GM18873 (cell line): Measurements from ENCODE around the gene BHMT2.

Experiments
- ATAC-seq: cut with Tn5 transposase; IDR thresholded peaks from one replicate; pipeline ENCODE4 v1.9.1; 2021; ENCODE audit warnings: mild to moderate bottlenecking, moderate library complexity, moderate number of reproducible peaks; ENCODE audit not compliant: unreplicated experiment, low FRiP score

BHMT2 gene

GRCh38 chr5:79069488-79070349 lies at the start of gene BHMT2, which contains the start of gene DMGDH:
Gene BHMT2 (plus strand): TSS chr5:79069767. CDS start chr5:79069783, 16 bp downstream.
Gene DMGDH (minus strand): TSS chr5:79069674. CDS start chr5:79069620, 54 bp downstream.
- ATAC-seq, result no peak

- no peak for ATAC-seq
These were observed 48.6 kb upstream of the BHMT2 start for GRCh38 chr5:79020861-79021561.

GRCh38 chr5:79021753-79022152 lies 47.8 kb upstream of the BHMT2 start:
- ATAC-seq, result no peak

GRCh38 chr5:79022771-79023170 lies 46.8 kb upstream of the BHMT2 start:
- no peak for ATAC-seq

- no peak for ATAC-seq
These were observed 46.2 kb upstream of the BHMT2 start for GRCh38 chr5:79023348-79023747.

GRCh38 chr5:79023947-79024346 lies 45.6 kb upstream of the BHMT2 start:
- no peak for ATAC-seq

- ATAC-seq, result no peak
These were observed 44.5 kb upstream of the BHMT2 start for GRCh38 chr5:79025054-79025472.

GRCh38 chr5:79030663-79031484 lies 38.7 kb upstream of the BHMT2 start:
- no peak for ATAC-seq

- no peak for ATAC-seq
These were observed 38.1 kb upstream of the BHMT2 start for GRCh38 chr5:79031485-79031867.

- no peak for ATAC-seq
These were observed 37.4 kb upstream of the BHMT2 start for GRCh38 chr5:79032031-79032695.

- ATAC-seq, result no peak
These were observed 36.8 kb upstream of the BHMT2 start for GRCh38 chr5:79032782-79033181.

GRCh38 chr5:79035237-79035636 lies 34.3 kb upstream of the BHMT2 start:
- no peak for ATAC-seq

- ATAC-seq, result no peak
These were observed 32.8 kb upstream of the BHMT2 start for GRCh38 chr5:79036769-79037168.

GRCh38 chr5:79042188-79042587 lies 27.4 kb upstream of the BHMT2 start:
- ATAC-seq, result no peak

- ATAC-seq, result no peak
These were observed 22.4 kb upstream of the BHMT2 start for GRCh38 chr5:79047199-79047598.

- ATAC-seq, result no peak
These were observed 21.1 kb upstream of the BHMT2 start for GRCh38 chr5:79048437-79048836.

- no peak for ATAC-seq
These were observed 19.1 kb upstream of the BHMT2 start for GRCh38 chr5:79050498-79050897.

GRCh38 chr5:79053321-79053720 lies 16.2 kb upstream of the BHMT2 start:
- ATAC-seq, result no peak

- ATAC-seq, result no peak
These were observed 14.6 kb upstream of the BHMT2 start for GRCh38 chr5:79055017-79055416.

GRCh38 chr5:79056847-79057246 lies 12.7 kb upstream of the BHMT2 start:
- ATAC-seq, result no peak
